Dermis blood vessel endothelial cell (primary cell): ENCODE data around the gene GOLGA6L24. TPM values are rescaled to one million over a fixed set of nuclear protein-coding genes. Genes with fewer than 3 reads are reported as not detected.
"Not testable (repeated sequence)": the region's sequence is repeated elsewhere in the genome, so short reads cannot be mapped to it uniquely, and the experiment has no call there.

Source experiments
- DNase-seq: peaks from one replicate; pipeline ENCODE4 v3.0.0; 2010
- total RNA-seq: library from RNA; depleted of rRNA; stranded (reverse); fragments of >200 nt; gene quantifications from 2 replicates; pipeline ENCODE4 v1.2.3, GENCODE V29; 2014

Gene GOLGA6L24, protein sequence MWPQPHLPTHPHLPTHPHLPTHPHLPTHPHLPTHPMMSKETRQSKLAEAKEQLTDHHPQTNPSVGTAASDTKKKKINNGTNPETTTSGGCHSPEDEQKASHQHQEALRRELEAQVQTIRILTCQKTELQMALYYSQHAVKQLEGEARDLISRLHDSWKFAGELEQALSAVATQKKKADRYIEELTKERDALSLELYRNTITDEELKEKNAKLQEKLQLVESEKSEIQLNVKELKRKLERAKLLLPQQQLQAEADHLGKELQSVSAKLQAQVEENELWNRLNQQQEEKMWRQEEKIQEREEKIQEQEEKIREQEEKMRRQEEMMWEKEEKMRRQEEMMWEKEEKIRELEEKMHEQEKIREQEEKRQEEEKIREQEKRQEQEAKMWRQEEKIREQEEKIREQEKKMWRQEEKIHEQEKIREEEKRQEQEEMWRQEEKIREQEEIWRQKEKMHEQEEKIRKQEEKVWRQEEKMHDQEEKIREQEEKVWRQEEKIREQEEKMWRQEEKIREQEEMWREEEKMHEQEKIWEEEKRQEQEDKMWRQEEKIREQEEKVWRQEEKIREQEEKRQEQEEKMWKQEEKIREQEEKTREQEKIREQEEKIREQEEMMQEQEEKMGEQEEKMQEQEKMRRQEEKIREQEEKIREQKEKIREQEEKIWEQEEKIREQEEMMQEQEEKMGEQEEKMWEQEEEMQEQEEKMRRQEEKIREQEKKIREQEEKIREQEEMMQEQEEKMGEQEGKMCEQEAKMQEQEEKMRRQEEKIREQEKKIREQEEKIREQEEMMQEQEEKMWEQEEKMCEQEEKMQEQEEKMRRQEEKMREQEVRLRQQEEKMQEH
- not detected in 2 replicates for total RNA-seq

DNA sequence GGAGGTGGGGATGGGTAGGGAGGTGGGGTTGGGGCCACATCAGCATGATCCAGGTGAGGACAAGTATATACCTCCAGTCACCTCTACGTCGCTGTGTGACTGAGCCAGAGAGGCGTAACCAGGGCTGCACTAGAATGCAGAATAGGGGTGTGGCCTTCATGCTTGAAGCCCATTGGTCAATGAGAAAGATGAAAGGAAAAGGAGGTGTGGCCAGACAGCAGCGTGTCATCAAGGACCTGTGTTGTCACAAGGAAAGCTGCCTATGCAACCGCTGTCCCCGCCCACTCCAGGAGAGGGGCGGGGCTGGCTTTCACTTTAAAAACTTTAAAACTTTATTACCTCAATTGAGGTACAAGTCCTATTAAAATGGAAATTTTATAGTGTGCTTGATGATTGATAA, at the start of gene GOLGA6L24:
Gene GOLGA6L24, minus strand, starts transcription at position 101 of the 400 bp plus-strand sequence. Its CDS starts 61 bp downstream, at position 40.
- DNase-seq = not testable (repeated sequence)

GRCh38 chr15:28402774-28403435, 45.0 kb upstream of the GOLGA6L24 start:
- DNase-seq = not testable (repeated sequence)

DNA sequence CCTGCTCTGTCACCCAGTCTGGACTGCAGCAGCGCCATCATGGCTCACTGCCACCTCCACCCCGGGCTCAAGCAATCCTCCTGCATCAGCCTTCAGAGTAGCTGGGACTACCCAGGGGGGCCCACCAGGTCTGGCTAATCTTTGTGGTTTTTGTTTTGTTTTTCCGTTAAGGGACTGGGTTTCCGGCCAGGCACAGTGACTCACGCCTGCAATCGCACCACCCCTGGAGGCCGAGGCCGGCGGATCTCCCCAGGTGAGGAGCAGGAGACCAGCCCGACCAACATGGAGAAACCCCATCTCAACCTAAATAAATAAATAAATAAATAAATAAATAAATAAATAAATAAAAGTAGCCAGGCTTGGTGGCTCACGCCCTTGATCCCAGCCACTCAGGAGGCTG, 38.1 kb upstream of the GOLGA6L24 start:
- DNase-seq = not testable (repeated sequence)

DNA sequence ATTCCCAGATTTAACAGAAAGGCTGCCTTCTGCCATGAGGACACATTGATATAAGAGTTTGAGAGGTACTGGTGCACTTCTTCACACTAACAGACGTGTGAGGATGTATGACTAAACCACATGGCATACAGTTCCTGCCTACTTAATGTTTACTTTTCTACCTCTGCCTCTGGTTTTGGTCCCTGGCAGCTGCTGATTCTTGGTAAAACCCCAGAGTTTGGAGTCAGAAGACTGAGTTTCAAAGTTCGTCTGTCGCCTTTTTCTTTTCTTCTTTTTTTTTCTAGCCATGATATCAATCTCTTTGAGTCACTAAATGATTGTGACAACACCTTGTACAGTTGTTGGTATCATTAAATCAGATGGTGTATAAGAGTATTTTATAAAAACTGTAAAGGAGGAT, 22.2 kb upstream of the GOLGA6L24 start:
- not testable (repeated sequence) for DNase-seq

DNA sequence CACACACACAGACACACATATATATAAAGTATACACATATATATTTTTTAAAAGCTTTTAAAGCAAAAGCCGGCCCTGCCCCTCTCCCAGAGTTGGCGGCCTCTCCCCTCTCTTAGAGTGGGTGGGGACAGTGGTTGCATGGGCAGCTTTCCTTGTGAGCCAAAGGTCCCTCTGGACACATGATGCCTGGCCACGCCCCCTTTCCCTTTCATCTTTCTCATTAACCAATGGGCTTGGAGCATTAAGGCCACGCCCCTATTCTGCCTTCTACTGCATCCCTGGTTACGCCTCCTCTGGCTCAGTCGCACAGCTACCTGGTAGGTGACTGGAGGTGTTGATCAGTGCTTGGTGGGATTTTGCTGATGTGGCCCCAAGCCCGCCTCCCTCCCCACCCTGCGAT, 20.5 kb upstream of the GOLGA6L24 start, which contains the start of gene GOLGA8F:
Gene GOLGA8F, plus strand, starts transcription at position 301 of the 400 bp plus-strand sequence. Its CDS starts 98 bp downstream, at position 399.
- DNase-seq = not testable (repeated sequence)

DNA sequence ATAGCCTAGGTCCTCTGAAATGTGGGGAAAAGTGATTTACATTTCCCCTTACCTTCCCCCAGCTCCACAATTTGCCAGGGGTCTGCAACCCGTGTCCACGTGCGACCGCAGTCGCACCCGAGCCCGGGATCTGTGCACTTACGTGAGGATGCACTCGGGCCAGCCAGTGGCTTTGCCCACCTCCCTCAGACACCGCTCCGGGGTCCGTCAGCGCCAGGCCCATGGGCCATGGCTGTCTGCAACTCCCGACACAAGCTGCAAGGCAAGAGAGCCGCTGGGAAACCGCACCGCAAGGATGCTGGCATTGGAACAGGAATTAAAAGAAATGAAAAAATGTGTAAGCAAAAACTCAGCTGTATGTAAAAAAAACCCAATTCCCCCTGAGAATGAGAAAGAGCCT, 7.6 kb upstream of the GOLGA6L24 start:
- DNase-seq = not testable (repeated sequence)

- DNase-seq = not testable (repeated sequence)
These were observed 35.7 kb downstream of the GOLGA6L24 start, which contains the start of gene HERC2 for GRCh38 chr15:28322129-28322588. TSS of gene HERC2 (minus strand) at chr15:28322179. CDS start at chr15:28321433, 746 bp downstream.

DNA sequence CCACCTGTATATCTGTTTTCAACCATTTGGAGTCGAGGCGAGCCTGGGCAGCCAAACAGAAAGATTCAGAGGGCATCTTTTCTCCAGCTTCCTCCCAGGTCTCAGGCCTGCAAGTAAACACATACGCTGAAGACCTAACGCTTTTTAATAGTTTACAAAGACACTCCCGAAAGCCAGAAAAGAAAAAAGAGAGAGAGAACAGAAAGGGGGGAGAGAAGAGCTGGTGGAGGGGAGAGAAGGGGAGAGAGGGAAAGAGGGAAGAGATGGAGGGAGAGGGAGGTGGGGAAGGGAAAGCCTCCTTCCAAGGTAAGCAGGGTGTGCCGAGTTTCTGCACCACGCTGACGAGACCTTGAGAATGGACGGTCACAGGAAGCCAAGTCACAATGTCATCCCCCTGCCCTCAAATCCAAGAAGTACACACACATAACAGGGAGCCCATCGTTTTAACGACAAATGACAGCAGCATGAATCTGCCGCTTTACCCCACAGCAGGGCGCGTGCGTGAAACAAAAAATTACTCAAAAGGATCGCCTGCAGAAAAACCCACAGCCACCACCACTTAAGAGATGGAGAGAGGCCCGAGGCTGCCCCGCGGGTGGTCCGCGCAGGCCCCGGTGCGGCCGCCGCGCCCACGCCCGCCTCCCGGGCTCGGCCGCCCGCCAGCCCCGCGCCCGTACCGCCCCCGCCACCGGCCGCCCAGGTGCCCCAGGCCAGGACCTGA, 36.4 kb downstream of the GOLGA6L24 start:
- DNase-seq = not testable (repeated sequence)

DNA sequence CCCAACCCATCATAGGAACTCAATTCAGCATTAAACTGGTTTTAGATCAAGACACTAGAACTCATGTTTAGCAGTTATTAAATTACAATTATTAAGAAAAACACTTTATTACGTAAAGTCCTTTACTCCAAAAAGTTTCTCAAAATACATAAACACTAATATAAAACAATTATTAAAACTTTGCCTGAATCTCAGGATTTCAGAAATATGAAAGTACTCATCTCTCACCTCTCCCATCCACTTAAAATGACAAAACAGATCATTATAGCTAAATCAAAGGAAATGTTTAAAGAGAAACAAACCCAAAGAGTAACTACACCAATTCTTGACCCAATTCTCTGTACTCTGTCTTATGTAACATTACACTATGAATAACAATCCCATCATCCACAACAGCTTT, 38.2 kb downstream of the GOLGA6L24 start:
- not testable (repeated sequence) for DNase-seq

DNA sequence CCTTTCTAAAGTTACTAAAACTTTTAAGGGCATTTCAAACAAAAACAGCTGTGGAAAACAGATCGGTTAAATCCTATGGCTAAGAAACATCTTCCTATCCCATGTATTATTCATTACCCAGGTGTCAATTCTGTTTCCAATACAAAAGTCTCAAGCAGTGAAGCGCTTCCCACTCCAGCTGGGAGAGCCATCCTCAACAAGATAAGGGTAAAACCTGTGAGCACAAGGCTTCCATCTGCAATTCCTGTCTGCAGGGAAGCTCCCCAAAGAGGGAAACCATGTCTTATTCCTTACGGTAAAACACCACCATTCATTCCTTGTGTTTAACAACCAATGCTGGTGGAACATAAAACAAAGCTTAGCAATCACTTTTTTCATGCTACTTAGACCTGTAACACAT, 39.1 kb downstream of the GOLGA6L24 start:
- DNase-seq = not testable (repeated sequence)

- not testable (repeated sequence) for DNase-seq
These were observed 39.8 kb downstream of the GOLGA6L24 start for GRCh38 chr15:28318122-28318521.

DNA sequence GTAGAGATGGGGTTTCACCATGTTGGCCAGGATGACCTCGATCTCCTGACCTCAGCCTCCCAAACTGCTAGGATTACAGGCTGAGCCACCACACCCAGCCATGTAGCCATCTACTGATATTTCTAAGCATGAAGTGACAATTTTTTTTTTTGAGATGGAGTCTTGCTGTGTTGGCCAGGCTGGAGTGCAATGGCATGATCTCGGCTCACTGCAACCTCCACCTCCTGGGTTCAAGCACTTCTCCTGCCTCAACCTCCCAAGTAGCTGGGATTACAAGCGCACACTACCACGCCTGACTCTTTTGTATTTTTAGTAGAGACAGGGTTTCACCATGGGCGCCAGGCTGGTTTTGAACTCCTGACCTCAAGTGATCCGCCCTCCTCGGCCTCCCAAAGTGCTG, 40.9 kb downstream of the GOLGA6L24 start:
- DNase-seq = not testable (repeated sequence)

- not testable (repeated sequence) for DNase-seq
These were observed 47.4 kb downstream of the GOLGA6L24 start for GRCh38 chr15:28310454-28310853.

DNA sequence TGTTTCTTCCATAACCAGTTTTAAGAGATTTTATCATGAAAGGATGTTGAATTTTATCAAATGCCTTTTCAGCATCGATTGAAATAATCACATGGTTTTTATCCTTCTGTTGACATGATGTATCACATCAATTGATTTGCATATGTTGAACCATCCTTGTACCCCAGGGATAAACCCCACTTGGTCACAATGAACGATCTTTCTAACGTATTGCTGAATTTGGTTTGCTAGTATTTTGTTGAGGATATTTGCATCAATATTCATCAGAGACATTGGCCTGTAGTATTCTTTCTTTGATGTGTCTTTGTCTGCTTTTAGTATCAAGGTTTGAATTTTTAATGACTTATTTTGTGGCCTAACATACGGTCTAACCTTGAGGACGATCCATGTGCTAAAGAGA, 49.2 kb downstream of the GOLGA6L24 start:
- not testable (repeated sequence) for DNase-seq

Other genes starting within 250 kb of the GOLGA6L24 start
- 64.0 and 102 TPM in 2 replicates for gene HERC2, start 35.9 kb downstream of the GOLGA6L24 start, total RNA-seq
- gene GOLGA8F, start 20.6 kb upstream of the GOLGA6L24 start, total RNA-seq = 0.05 TPM in 1 of 2 replicates, not detected in the other
- not detected in 2 replicates for gene GOLGA8G, start 174.9 kb upstream of the GOLGA6L24 start, total RNA-seq
- not detected in 2 replicates for gene GOLGA6L25, start 195.5 kb upstream of the GOLGA6L24 start, total RNA-seq